SHP77 treated with DMSO at 0.1 percent for 48 hours (cell line): ENCODE data around the gene PCBP1.
"Not testable (repeated sequence)": the region's sequence is repeated elsewhere in the genome, so short reads cannot be mapped to it uniquely, and the experiment has no call there.

Experiments
- DNase-seq: peaks from one replicate; lab custom pipeline; 2025; lab: John Stamatoyannopoulos, UW

The PCBP1 gene

GRCh38 chr2:70125498-70125898 is 38.2 kb downstream of the PCBP1 start:
- no peak for DNase-seq

- DNase-seq: no peak
These were observed 39.1 kb downstream of the PCBP1 start for GRCh38 chr2:70126413-70126812.

- DNase-seq: no peak
These were observed 40.7 kb downstream of the PCBP1 start for GRCh38 chr2:70128005-70128404.

GRCh38 chr2:70131344-70132143 is 44.3 kb downstream of the PCBP1 start:
- not testable (repeated sequence) for DNase-seq

- peak; percentile 89 for DNase-seq
These were observed 45.2 kb downstream of the PCBP1 start for GRCh38 chr2:70132244-70133126.

GRCh38 chr2:70133127-70133452 is 45.8 kb downstream of the PCBP1 start:
- DNase-seq: no peak

GRCh38 chr2:70133491-70134322 is 46.4 kb downstream of the PCBP1 start:
- no peak for DNase-seq

- not testable (repeated sequence) for DNase-seq
These were observed 47.2 kb downstream of the PCBP1 start for GRCh38 chr2:70134323-70134983.
